Renal cortex interstitium (tissue), 11 donors: Measurements from ENCODE around the gene SEC24A. TPM values are rescaled to one million over a fixed set of nuclear protein-coding genes. Genes with fewer than 3 reads are reported as not detected.
A peak's percentile ranks its signal among the peaks of the same experiment; 100 is the strongest.
"Not testable (repeated sequence)": the region's sequence is repeated elsewhere in the genome, so short reads cannot be mapped to it uniquely, and the experiment has no call there.

ENCODE experiments used
- DNase-seq, 11 donors: peaks; one replicate each; pipeline ENCODE4 v3.0.0-alpha.2; 2013; ENCODE audit warnings: low read depth in 9 of 11, low spot score in 4 of 11; ENCODE audit errors: extremely low read depth in 1 of 11
- polyA plus RNA-seq, 3 donors: library from polyadenylated mRNA; unstranded; fragments of 120-200 nt; gene quantifications; one replicate each; pipeline ENCODE4 v1.2.1, GENCODE V29; 2013; ENCODE audit not compliant: insufficient read length in 3 of 3

Gene SEC24A
- polyA plus RNA-seq, 3 donors: 20.5 to 23.1 (median 22.0) TPM

DNA sequence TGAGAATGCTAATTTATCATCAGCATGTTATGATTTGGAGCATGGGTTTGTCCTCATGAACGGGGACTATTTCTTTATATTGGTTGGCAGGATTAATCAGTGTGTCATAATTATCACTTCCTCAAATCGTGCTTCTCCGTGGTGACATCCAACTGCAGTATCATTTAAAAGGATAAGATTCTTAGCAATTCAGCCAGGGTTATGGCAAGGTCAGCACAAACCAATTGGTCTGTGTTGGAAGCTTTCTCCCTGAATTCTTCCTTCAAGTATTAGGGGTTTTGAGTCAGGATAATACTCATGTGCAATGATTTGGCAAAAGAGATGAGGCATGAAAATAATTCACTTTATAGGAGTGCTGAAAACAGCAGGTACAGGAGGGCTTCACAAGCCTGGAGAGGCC lies 84.2 kb downstream of the SEC24A start:
- no peak for DNase-seq

DNA sequence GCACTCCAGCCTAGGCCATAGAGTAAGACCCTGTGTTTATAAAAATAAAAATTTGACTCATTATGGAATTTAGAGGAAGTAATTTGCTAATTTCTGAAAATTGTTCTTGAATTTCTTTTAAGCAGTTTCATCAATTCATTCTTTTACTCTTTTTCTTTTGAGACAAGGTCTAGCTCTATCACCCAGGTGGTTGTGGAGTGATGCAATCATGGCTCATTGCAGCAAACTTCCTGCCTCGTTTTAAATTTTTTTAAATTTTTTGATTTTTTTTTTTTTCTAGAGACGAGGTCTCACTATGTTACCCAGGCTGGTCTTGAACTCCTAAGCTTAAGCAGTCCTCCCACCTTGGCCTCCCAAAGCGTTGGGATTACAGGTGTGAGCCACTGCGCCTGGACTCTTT lies 86.7 kb downstream of the SEC24A start:
- DNase-seq: no peak

DNA sequence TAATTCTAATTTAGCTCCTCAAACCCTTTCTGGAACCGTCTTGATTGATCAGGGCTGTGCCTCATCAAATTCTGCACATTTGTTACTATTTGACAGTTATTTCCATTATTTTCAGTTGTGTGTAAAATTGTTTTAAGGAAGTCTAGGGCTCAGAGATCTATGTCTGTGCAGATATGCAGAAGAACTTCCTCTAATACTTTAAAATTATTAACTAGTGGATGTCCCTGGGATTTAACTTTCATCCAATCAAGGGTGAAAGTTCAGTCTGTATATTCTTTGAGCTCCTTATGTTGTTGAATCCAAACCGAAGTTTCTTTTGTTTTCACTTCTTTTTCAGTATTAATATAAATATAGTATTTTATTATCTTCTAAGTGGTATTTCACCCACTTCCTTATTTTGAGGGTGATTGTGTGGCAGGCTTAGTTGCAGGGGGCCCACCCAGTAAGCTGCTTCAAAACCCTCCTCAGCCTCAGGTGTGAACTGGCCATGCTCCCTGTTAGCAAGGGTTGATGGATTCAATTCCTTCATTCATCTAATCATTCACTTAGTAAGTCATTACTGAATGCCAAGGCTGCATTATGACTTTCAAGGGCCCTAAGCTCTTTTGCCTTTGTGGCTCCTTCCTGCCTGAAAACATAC lies 87.7 kb downstream of the SEC24A start:
- DNase-seq: peak in 1 of 11 donors; percentile 8

DNA sequence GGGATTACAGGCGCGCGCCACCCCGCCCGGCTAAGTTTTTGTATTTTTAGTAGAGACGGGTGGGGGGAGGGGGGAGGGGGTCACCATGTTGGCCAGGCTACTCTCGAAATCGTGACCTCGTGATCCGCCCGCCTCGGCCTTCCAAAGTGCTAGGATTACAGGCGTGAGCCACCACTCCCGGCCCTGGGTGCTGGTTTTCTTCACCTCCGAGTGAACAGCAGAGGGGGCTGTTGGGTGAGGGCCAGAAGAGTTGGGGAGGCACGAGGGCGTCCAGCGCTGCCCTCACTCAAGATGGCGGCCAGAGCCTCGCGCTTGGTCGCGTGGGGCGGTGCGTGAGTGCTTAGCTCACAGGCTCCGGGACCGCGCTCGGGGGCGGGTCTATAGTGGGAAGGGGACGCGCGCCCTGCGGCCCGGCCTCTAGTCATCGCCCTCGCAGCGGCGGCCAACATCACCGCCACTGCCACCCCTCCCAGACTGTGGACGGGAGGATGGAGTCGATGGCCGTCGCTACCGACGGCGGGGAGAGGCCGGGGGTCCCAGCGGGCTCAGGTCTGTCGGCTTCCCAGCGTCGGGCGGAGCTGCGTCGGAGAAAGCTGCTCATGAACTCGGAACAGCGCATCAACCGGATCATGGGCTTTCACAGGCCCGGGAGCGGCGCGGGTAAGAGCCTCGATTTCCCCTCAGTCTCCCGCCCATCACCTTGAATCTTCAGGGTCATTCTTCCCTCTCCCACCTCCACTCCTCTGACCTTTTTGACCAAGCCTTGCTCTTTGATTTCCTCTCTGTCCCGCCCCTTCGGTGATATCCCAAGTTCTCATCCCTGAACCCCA lies 89.8 kb downstream of the SEC24A start, which contains the start of gene CAMLG:
Gene CAMLG (plus strand): TSS at position 416 of the 830 bp plus-strand sequence. CDS start 73 bp downstream, at position 489.
- peak; percentile 95 to 99 (median 97) for DNase-seq

DNA sequence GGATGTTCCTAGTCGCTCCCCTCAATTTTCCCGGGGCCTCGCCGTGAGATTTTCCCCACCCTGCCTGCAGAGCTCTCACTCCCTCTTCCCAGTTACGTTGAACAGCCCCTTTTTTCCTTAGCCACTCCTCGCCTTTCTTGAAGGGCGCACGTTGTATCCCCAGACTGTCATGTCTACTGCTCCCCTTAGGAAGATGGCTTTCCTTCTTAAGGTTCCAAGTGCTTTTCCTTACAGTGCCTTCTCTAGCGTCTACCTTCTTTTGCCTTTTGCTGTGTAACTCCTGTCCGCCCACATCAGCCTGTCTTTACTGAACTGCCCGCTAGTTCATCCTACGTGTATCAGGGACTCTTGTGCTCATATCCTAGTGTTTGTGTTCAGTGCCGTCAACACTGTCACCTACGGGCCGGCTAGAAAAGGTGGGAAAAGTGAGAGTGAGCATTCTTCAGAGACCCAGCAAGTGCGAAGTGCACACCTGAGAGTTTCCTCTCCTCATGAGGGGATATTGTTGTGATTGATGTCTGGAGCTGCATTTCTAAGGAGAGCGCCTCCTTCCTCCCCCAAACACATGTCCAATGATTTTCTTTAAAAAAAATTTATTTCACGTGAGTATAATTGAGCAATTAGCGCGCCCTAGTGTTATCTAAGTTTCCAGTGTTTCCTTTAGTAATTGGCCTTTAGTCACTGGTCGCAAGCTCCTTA lies 90.5 kb downstream of the SEC24A start:
- DNase-seq: peak in 8 of 11 donors; percentile 28 to 54 (median 38)

DNA sequence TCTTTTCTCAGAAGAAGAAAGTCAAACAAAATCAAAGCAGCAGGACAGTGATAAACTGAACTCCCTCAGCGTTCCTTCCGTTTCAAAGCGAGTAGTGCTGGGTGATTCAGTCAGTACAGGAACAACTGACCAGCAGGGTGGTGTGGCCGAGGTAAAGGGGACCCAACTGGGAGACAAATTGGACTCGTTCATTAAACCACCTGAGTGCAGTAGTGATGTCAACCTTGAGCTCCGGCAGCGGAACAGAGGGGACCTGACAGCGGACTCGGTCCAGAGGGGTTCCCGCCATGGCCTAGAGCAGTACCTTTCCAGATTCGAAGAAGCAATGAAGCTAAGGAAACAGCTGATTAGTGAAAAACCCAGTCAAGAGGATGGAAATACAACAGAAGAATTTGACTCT lies 92.5 kb downstream of the SEC24A start:
- DNase-seq: no peak

DNA sequence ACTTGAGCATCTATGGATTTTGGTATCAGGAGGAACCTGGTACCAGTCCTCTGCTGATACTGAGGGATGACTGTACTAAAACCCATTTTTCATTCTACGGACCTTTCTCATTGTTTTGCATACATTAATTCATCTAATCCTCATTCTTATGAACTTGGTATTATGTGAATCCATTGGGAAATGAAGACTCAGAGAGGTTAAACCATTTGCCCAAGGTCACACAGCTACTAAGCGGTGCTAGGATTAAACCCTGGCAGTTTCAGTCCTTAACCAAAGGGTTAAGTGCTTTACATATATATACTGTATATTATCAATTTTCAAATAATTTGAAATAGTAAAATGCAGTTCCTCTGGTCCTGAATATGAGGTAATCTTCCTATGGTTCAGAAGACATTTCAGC lies 93.5 kb downstream of the SEC24A start:
- DNase-seq: no peak

DNA sequence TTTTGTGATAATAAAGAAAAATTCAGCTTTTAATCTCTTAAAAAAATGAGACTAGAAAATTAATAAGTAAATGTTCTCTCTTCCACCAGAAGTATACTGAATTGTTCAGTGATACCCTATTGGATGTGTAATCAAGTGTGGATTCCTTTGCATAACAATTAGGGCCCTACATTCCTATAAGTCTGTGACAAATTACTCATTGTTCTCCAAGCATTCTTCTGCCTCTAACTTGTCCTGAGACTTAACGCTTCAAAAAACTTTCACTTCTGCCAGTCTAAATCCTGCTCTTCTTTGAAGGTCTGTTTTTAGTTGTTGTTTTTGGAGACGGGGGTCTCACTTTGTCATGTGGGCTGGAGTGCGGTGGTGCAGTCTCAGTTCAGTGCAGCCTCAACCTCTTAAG lies 100.8 kb downstream of the SEC24A start:
- DNase-seq: no peak

DNA sequence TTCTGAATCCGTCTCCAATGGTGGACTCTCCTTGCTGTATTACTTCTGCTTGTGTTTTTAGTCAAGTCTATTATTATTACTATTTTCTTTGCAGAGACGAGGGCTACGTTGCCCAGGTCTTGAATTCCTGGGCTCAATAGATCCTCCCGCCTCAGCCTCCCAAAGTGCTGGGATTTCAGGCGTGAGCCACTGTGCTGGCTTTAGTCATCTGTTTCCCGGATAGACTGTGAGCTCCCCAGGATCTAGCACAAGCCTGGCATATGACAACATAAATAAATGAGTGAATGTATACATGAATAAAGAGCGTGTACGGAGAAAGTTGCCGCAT lies 109.6 kb downstream of the SEC24A start:
- DNase-seq: no peak

DNA sequence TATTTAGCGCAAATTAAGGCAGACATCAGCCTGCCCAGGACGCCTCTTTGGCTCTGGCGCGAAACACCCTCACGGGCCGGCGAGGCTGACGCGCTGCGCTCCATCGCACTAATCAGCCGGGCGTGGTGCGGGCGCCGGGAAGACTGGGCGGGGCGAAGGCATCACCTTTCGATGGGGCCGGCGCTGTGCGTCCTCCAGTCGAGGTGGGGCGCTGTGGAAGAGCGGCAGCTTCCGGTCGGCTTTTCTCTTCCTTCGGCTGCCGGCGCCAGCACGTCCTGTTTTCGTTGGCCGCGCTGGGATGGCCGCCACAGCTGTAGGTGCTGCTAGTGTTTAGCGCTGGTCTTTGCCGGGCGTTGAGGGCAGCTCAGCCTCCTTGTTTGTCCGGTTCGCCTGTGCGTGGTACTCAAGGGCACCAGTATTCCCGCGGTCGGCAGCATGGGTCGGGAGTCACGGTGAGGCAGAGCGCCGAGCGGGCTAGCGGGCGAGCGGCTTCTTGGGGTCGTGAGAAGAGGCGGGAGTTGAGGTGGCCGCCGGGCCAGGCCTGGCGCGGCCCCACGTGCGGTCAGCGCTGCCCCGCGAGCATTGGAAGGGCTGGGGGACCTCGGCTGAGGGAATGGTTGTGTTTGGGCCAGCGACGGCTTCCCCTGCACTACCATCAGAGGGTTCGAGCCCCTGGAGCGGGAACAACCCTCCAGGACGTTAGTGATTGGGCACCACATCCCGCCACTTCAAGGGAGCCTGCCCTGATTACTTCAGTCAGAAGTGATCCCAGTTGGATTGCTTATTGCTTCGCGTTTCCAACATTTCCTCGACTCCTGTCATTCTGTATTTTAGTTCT lies 110.1 kb downstream of the SEC24A start, which contains the start of gene DDX46:
Gene DDX46 (plus strand): TSS at position 276 of the 838 bp plus-strand sequence. CDS start 160 bp downstream, at position 436.
- DNase-seq: peak; percentile 73 to 91 (median 90)

DNA sequence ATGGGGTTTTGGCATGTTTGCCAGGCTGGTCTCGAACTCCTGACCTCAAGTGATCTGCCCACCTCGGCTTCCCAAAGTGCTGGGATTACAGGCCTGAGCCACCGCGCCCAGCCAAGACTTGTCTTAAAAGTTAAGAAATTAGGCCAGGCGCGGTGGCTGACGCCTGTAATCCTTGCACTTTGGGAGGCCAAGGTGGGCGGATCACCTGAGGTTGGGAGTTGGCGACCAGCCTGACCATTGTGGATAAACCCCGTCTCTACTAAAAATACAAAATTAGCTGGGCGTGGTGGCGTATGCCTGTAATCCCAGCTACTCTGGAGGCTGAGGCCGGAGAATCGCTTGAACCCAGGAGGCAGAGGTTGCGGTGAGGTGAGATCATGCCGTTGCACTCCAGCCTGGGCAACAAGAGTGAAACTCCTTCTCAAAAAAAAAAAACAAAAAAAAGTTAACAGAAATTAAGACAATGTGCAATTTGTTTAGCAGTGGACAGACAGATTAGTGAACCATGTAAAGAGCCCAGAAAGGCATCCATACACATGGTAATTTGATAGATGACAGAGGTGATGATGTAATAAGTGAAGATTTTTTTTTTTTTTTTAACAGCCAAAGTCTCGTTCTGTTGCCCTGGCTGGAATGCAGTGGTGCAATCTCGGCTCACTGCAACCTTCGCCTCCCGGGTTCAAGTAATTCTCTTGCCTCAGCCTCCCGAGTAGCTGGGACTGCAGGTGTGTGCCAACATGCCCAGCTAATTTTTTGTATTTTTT lies 119.1 kb downstream of the SEC24A start:
- not testable (repeated sequence) for DNase-seq

DNA sequence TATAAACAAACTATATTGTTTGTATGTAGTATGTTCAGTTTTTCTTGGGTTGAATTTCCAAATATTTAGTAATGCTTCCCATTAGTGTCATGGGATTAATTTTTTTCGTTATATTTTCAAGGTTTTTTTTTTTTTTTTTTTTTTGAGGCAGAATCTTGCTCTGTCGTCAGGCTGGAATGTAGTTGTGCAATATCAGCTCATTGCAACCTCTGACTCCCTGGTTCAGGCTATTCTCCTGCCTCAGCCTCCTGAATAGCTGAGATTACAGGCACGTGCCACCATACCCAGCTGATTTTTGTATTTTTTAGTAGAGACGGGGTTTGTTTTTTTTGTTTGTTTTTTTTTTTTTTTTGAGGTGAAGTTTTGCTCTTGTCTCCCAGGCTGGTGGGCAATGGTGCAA lies 120.6 kb downstream of the SEC24A start:
- no peak for DNase-seq

DNA sequence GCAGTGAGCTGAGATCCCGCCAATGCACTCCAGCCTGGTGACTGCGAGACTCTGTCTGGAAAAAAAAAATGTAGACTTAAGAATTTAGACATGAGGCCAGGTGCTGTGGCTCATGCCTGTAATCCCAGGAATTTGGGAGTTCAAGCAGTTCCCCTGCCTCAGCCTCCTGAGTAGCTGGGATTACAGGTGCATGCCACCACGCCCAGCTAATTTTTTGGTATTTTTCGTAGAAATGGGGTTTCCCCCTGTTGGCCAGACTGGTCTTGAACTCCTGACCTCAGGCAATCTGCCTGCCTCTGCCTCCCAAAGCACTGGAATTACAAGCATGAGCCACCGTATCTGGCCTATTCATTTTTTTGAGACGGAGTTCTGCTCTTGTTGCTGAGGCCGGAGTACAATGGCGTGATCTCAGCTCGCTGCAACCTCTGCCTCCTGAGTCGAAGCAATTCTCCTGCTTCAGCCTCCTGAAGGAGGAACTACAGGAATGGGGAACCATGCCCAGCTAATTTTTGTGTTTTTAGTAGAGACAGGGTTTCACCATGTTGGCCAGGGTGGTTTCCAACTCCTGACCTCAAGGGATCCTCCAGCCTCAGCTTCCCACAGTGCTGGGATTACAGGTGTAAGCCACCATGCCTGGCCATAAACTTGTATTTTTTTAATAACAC lies 124.0 kb downstream of the SEC24A start:
- DNase-seq: no peak

DNA sequence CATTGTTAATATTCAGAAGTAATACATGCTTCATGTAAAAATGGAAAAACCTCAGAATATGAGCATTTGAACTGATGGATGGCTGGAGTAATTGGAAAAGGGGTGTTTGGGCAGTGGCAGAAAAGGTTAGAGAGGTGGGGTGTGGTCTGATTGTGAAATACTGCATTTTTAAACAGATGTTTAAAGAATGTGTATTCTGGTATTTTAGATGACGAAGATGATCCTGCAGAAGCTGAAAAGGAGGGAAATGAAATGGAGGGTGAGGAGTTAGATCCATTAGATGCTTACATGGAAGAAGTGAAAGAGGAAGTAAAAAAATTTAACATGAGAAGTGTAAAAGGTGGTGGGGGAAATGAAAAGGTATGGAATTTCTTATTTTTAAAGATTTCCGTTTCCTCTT lies 128.8 kb downstream of the SEC24A start:
- no peak for DNase-seq
